ENCODE data around the gene MLPH. TPM values are rescaled to one million over a fixed set of nuclear protein-coding genes. Genes with fewer than 3 reads are reported as not detected.
"Not testable (repeated sequence)": the region's sequence is repeated elsewhere in the genome, so short reads cannot be mapped to it uniquely, and the experiment has no call there.

MLPH gene
- polyA plus RNA-seq, 5 donors: 1.7 to 5.0 (median 3.1) TPM

DNA sequence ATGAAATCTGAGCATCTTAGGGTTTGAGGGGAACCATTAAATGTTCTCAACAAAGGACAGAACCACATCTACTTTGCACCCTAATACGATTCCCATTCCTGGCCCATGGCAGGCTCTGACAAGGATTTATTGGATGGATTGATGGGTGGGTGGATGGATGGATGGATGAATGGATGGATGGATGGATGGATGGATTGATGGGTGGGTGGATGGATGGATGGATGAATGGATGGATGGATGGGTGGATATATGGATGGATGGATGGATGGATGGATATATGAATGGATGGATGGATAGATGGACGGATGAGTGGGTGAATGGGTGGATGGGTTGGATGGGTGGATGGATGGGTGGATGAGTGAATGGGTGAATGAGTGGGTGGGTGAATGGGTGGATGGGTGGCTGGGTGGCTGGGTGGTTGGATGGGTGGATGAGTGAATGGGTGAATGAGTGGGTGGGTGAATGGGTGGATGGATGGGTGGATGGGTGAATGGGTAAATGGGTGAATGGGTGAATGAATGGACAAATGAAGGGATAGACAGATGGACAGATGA lies 29.6 kb upstream of the MLPH start:
- no peak for DNase-seq

DNA sequence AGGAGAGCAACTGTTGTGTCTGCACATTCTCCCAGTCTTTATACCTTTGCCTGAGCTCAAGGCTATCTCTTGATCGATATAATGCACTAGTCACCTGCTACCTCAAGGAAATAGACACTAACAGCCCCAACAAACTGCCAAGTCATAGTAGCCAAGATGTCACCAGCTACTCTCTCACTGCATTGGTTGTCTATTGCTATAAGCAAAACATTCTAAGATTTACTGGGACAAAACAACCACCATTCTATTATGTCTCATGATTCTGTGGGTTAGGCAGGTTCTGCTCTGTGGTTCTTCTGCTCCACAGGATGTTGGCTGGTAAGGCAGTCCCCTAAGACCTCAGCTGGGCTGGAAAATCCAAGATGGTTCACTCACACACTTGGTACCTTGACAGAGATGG lies 28.5 kb upstream of the MLPH start:
- DNase-seq: no peak

DNA sequence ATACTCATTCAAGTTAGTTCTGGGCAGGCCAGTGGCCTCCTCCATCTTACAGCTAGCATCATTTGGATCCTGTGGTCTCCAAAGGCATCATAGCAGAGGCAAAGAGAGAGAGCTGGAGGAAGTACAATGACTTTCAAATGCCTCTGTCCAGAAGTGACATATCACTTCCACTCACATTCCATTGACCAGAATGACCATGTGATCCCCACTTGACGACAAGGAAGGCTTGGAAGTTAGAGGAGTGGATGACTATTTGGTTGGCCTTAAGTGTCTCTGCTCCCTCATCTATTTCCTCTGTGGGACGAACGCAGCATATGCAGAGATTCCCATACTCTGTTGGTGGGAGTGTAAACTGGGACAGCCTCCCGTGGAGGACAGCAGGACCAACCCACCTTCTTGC lies 27.8 kb upstream of the MLPH start:
- no peak for DNase-seq

DNA sequence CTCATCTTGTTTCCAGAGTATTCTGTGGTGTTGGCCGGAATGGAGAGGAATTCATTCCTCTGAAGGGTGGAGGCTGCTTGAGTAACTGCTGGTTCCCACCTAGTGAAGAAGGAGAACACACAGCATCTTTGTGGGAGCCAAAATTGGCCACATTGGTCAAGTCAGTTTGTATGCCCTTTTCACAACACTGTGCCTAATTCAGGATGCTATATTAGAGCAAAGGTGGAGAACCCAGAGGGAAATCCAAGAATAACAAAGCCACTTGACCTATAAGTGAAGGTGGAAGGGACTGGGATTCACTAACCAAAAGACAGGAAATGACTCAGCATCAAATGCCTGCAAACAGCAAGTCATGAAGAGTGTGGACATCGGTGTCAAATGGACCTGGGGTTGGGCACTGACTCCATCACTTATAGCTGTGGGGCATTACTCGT lies 27.3 kb upstream of the MLPH start:
- no peak for DNase-seq

DNA sequence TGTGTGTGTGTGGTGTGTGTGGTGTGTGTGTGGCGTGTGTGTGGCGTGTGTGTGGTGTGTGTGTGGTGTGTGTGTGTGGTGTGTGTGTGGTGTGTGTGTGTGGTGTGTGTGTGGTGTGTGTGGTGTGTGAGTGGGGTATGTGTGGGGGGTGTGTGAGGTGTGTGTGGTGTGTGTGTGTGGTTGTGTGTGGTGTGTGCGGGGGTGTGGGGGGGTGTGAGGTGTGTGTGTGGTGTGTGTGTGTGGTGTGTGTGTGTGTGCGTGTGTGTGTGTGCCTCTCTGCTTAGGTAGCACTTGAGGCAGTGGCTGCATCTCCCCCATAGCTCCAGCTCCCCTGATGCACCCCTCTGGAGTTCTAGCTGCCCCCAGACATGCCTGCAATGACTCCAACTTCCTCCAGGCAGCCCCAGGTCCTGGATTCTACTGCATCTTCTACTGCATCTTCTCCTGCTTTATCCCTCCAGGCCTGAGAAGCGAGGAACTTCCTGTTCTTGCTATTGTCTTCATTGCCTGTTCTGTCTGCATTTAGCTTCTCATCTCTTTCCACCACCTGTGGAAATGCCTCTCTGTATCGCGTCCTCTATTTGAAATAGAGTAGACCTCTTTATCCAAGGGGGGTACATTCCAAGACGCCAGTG lies 22.2 kb upstream of the MLPH start:
- no peak for DNase-seq

DNA sequence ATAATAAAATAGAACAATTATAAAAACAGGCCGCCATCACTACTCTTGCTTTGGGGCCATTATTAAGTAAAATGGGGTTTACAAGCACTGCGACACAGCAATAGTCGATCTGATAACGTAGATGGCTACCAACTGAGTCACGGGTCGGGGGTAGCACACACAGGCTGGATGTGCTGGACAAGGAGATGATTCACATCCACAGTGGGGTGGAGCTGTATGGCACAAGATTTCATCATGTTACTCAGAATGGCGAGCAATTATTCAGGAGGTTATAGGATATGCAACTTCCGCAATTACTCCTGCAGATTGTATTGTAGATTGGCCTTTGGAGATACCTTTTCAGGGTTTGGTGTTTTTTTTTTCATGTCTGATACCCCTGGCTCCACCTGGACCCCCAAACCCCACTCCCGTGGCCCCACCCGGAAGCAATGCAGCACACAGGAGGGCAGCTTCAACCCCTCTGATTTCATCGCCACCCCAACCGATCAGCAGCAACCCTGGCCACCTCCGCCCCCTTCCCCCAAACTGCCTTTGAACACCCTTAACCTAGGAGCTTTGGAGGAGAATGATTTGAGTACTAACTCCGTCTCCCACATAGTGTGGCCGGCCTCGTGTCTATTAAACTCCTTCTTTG lies 21.4 kb upstream of the MLPH start:
- DNase-seq: no peak

DNA sequence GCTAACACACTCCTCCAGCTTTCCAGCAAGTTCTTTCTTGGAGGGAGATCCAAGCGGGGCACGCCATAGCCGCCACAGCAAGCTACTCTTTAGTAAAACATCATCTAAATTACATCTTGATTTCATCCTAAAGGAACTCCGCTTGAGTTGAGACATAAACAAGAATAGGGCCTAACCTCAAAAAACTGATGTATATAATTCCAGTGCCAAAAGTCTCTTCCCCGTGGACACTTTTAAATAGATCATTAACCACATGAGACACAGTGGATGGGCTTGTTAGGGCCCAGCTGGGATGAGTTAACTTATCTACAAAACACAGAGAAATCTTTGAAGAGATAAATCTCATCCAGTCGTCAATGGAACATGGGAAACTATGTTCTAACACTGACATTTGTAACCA lies 20.8 kb upstream of the MLPH start:
- peak; percentile 46 to 59 for DNase-seq

DNA sequence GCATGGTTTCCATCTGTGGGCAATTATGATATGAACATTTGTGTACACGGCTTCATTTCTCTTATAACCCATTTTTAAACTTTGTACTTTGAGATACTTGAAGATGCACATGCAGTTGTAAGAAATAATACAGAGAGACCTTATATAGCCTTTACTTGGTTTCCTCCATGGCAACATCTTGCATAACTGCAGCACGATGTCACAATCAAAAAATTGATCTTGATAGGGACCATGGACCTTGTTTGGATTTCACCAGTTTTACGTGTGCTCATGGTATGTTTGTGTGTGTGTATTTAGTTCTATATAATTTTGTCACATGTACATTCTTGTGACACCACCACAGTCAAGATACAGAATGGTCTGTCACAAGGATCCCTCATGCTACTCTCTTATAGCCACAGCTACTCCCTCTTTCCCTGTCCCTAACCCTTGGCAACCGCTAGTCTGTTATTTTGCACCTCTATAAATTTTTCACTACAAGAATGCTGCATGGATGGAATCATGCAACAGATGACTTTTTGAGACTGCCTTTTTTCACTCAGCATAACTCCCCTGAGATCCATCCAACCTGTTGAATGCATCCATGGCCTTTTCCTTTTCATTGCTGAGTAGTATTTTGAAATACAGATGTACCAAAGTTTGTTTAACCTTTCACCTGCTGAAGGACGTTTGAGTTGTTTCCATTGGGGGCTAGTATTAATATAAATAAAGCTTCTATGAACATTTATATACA lies 19.4 kb upstream of the MLPH start:
- no peak for DNase-seq

DNA sequence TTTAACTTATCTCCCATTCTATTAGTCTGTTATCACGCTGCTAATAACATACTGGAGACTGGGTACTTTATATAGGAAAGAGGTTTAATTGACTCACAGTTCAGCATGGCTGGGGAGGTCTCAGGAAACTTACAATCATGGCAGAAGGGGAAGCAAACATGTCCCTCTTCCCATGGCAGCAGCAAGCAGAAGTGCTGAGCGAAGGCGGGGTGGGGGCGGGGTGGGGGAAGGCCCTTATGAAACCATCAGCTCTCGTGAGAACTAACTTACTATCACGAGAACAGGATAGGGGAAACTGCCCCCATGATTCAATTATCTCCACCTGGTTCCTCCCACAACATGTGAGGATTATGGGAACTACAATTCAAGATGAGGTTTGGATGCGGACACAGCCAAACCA lies 17.6 kb upstream of the MLPH start:
- not testable (repeated sequence) for DNase-seq

DNA sequence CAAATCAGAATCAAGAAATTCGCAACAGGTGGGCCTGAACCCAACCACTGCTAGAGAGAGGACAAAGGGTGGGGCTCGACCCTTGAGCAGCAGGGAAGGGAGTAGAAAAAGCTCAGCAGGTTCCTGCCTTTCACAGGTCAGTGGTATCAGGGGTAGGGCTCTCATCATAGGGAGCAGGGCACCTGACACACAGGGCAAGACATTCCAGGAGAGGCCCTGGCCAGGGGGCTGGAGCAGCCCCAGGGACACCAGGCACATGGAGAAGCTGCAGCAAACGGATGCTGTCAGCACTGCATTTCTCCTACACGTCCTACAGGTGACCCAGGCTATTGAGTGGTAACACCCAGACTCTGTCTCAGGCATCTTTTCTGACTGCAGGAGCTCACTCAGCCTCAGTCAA lies 17.2 kb upstream of the MLPH start:
- DNase-seq: no peak

DNA sequence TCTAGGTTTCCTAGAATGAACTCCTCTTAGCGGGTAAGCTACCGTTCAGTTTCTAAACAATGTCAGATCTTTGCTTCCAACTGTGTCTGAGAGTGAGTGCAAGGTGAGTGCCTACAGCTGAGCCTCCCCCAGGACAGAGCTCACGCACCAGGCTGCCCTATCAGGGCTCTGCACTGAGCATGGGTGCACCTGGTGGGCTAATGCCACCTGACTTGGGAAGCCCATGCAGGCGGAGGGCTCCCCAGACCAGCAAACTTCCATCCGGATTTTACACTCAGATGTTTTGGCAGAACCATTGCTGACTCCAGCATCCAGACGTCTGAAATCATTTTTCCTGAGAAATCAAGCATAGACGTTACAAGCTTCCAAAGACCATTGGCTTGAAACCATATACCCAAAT lies 16.1 kb upstream of the MLPH start:
- DNase-seq: no peak

DNA sequence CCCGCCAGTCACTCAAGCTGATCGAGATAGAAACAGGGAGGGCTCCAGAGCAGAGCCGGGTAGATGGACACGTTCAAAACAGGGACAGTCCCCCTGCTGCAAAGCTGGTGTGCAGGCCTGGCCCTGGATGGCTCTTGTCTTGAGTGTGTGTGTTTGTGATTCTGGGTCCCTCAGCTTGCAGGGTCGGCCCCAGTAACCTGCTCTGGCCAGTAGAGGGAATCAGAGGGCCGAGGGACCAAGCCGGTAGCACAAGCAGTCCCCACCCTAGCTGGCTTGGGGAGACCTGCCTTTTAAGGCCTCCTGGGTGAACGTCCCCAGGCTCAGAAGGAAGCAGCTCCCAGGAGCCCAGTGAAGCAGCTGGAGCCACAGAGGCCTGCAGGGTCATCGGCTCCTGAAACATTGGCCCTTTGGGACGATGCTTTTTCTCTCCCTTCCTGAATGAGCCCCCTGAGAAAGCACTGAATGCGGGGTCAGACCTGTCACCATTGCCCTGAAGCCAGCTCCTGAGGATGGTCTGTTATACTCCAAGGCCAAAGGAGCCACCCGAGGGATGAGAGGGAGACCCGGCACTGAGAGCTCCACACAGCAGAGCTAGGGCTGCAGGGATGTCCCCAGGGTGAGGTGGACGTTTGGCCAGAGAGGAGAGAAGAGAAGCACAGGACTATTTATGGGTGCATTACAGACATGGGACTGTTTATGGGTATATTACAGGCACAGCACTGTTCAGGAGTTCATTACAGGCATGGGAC lies 15.4 kb upstream of the MLPH start:
- DNase-seq: no peak

DNA sequence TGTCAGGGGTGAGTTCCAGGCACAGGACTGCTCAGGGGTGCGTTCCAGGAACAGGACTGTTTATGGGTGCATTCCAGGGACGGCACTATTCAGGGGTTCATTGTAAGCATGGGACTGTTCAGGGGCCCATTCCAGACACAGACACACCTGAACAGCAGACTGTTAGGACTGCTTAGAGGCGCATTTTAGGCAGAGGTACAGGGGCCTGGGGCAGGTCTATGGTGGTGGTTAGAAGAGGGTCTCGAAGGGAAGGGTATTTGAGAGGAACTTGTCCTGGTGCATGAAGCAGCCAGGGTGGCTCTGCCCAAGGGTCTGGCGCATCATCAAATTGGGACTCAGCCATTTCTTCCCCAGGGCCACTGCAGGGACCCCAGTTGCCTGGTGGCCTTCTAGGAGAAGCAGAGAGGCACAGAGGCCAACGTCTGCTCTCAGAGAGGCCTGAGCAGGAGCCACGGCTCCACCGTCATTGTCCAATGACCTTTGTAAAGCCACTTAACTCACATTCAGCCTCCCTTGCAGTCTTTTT lies 14.8 kb upstream of the MLPH start:
- DNase-seq: no peak

DNA sequence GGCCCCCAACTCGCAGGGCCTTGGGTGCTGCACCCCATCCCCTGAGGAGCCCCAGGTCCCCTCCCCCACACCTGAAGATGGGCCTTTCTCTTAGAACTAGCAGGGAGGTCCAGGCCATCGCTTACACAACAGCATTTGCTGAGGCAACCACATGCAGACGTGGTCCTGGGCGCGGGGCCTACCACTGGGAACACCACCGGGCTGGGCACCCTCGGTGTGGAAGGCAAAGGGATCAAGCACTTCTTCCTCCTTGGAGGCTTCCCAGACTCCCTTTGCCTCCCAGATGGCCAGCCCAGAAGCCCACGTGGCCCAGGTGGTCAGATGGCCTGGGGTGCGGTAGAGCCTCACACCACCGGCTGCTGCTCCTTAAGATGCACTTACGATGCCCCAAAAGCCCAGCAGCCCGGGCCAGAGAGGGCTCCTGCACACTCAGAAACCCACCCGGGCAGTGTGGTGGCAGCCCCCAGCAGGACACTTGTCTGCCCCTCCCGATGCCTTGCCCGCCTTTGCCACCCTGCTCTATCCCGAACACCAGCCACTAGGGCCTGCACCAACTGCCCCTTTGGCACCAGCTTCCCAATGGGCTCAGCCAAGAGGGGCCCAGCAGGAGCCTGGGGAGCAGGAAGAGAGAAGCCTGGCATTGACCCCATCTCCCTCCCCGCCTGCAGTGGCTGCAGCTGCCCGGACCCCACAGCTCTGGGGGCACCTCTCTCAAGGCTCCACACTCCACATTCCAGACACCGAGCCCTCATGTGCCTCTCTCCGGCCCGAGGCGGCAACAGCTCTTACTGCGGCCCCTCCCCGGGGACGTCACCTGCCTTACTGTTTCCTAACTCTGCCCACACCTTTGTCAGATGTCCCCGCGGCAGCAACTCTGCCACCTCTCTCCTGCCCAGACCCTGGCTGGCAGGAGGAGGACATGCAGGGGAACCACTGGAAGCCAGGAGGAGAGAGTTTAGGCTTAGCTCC lies 13.9 kb upstream of the MLPH start:
- DNase-seq: no peak

DNA sequence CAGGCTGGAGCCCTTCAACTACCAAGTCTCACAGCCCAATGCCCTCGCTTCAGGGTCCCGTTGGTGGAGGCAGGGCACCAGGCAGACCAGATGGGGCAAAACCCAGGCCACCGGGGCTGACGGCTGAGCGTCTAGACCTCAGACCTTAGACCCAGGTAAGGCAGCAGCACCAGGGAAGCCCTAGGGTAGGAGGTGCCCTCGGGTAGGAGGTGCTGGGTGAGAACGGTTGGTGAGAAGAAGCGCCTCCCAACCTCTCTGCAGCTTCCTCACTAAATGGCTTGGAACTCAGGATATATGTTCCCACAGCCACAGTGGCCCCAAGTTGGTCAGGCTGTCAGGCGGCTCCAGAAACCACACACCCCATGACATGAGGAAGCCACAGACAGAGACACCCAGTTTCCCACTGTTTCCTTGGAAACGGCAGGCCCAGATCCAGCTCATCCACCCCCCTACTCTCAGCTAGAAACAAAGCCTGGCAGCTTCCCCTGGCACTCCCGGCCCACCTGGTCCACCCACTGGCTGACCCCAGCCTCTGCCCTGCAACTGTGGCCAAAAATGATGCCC lies 13.1 kb upstream of the MLPH start:
- DNase-seq: no peak

DNA sequence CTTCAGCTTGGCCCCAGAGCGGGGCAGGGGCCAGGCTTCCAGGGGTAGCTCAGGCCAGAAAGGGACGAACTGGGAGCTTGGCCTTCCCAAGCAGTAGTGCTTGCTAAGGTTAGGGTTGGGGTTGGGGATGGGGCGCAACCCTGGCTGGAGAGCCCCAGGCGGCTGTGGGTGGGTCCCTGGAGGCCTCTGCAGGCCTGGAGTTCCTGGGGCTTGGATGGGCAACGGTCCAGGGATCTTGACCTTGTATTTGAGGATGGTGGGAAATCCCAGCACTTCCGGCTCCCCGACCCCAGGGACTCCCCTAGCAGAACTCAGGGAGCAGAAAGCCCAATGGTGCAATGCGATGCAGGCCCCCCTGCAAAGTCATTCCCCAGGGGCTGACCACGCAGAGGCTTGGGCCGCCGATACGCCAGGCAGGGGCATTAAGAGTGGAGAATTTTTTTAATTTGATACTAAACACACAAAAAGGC lies 12.6 kb upstream of the MLPH start:
- no peak for DNase-seq

DNA sequence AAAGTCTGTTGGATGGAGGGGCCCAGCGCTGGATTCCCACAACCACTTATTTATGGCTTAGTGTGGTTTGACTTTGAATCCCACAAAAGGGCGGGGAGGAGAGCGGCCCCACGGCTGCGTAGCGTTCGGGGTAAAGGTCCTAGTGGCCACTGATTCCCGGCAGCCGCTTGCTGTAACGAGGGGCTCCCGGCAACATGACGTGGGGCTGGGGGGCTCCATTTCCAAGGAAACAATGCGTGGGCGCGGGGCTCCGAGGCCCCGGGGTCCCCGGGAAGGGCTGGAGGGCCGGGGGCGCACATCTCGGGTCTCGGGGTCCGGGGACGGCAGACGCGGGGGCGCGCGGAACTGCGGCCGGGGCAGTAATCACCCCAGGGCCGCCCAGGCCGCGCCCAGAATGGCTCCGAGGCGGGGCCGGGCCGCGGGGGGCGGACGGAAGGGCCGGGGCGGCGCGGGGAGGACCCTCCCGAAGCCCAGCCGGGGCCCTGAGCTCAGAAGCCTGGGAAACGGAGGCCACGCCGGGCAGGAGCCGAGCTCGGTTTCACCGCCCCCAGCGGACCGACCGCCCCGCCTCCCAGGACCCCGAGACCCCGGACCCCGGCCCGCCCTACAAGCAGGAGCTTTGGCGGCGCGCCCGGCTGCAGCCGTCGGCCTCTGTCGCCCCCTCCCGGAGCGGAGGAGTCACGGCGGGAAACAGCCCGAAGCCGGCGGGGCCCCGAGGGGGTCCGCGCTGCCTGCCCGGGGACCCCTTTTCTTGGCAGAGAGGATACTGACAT lies 11.9 kb upstream of the MLPH start:
- peak; percentile 92 for DNase-seq

DNA sequence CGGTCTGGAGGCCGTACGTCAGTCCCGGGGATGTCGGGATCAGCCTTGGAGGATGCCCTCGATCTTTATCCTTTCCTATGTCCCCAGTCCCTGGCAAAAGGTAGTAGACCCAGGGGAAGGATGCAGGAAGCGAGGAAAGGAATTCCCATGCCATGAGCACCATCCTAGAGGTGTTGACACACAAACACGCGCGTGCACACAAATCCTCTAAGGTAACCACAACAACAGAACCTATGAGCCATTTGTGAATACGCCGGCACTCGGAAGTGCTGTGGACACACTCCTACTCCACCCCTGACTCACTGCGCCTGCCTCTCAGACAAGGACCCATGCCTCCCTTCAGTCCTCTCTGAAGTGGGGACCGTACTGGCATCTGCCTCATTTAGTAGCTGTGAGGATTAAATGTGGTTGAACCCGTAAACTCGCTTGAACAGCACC lies 11.3 kb upstream of the MLPH start:
- DNase-seq: no peak

DNA sequence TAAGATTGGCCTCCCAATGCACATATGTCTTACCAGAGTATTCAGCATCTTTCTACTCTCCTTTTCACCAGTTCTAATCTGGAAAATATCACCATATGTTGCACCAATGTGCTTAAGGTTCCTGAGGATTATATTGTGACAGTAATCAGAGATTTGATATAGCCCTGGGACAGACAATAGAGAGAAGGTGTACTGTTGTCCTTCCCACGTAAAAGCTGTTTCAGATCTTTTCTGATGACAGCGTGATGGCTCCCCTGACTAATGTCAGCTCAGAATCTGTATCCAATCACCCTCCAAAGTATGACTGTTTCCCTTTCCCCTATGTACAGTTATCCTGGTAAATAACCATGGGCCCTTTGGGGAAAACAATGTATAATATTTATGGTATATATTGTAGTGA lies 9.0 kb upstream of the MLPH start:
- no peak for DNase-seq

Measured in right lung (tissue), 5 donors.